Measurements from ENCODE around the gene KCNMB2.
A peak's percentile ranks its signal among the peaks of the same experiment; 100 is the strongest.
"Not testable (repeated sequence)": the region's sequence is repeated elsewhere in the genome, so short reads cannot be mapped to it uniquely, and the experiment has no call there.

The KCNMB2 gene

DNA sequence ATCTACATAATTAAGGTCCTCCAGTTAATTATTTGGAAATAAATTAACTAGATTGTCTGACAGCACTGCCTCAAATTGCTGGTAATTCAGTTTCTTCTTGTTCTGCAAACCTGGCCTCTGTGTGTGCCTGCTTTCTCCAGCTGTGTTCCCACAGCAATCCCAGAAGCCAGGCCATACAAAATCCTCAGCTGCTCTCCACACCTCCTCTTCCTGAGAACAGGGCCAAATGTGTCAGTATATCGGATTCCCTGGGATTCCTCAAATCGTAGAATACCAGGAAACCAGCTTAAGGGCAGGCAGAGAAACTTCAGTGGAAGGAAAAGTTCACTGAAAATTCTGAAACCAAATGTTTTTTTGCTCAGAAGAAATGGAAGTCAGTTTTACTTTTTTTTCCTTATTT lies 273.9 kb downstream of the KCNMB2 start:
- peak; percentile 11 for DNase-seq (ENCODE audit: low spot score)

DNA sequence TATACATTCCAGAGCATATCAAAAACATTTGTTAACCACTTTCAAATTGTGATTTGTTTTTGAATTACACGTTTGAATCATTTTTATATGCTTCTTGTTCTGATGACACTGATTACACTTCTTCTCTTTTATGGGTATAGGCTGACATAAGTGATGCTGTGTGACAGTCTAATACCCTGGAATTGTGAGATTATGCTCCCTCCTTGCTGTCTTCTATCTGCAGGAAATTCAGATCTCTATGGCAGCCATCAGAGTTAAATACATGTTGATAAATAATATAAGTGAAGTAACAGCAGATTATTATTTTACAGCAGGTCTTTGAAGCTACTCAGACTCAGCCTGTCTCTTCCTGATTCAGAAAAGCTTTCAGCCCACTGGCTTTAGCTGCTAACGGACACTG lies 286.5 kb downstream of the KCNMB2 start:
- no peak for DNase-seq (ENCODE audit: low spot score)

DNA sequence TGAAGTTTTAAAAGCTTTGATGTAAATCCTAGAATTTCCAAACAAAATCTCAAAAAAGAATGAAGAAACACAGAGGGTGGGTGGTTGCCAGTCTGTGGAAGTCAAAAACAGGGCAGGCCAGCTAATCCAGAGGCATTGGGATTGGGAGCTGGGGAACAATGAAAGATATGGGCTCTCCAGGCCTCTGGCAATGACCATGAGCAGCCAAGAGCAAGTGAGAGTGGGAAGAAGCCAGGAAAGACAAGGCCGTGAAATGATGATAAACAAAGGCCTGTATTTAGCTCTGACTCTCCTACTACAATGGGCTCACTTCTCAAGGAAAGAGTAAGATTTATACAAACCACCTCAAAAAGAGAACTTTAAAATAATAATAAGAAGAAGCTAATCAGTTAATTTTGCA lies 286.9 kb downstream of the KCNMB2 start:
- DNase-seq (ENCODE audit: low spot score) = no peak

DNA sequence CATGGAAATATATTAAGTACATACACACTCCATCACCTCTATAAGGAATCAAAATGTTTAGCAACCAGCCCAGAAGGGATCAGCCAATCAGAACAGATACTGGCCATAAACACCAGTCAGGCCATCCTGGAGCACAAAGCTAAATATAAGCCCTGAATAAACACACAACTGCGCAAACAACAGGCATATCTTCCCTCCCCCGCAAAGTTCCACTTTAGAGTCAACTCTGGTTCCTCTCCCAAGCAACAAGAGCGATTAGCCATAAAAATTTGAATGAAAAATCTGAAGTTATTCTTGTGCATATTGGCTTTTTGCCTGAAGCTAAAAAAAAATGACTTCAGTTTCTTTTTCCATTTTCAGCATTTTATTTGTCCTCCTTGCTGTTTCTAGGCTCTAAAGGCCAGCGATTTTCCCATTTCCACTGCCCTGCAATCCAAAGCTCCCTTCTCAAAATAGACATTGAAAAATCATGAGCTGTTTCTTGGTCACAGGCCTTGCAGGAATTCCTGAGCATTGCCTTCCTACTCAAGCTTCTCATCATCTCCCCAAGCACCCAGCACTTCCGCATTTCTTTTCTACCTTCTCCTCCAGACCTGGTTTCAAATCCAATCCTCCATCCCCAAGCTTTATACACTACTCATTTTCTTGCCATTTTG lies 287.5 kb downstream of the KCNMB2 start:
- DNase-seq (ENCODE audit: low spot score) = no peak

DNA sequence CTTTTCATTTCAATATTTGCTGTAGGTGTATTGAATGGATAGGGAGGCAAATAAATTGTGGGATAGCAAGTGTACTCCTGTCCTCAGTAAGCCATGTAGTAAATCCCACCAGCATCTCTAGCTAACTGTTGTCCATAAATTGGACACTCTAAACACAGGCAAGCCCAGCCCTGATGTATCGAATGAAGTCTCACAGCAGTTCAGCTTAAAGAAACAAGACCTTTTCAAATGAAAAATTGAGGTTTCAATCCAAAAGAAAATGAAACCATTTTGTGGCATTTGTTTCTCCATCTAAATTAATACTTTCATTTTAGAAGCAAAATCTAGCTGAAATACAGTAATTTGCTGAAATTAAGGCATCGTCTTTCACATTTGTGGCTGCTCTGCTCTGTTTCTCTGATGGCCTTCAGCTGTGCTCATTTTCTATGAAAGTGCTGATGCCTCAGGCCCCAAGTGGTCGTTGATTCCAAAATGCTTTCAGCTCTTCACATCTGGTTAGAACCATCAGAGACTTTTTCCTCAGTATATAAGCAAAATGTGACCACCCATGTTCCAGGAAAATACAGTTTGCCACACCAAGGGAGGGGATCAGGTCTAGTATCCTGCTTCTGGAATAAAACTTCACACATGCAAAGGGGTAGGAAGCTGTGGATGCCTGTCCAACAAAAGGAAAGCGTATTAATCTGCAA lies 290.3 kb downstream of the KCNMB2 start:
- no peak for DNase-seq (ENCODE audit: low spot score)

DNA sequence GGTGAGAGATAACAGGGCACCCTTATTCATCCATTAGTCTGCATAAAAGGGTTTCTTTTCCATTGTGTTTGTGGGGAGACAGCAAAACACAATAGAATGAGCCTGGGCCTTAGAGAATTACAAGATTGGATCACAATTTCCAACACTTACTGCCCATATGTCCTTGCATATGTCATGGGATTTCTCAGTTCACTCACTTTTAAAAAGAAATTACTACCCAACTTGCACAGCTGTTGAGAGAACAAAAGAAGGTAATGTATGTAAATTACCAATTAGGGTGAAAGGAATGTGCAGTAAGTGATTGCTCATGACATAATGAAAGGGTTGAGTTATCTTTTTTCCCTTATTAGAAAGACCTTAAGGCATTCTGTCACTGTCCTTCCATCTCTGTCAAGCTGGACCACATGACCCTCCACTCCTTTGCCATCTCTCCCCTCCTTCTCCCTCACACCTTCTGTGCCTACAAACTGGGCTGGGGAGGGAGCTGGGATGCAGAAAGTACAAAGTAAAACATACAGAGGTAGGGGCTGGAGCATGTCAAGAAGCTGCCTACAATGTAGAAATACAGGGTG lies 291.1 kb downstream of the KCNMB2 start:
- no peak for DNase-seq (ENCODE audit: low spot score)

DNA sequence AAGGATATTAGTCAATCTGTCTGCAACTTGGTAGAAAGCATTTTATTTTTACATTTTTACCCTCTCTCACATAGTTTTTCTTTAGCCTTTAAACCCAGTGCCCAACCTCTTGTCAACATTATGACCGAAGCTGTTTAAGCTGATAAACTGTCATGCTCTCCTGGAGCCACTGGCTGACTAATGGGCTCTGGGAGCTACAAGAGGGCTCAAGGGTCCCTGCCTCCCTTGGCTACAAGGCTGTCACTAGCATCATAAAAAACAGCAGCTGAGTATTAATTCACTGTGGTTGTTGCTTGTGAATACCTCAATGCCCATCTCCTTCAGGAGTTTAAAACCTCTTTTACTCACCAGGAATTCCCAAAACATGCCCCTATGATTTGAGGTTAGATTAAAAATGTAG lies 297.5 kb downstream of the KCNMB2 start:
- DNase-seq (ENCODE audit: low spot score) = no peak

DNA sequence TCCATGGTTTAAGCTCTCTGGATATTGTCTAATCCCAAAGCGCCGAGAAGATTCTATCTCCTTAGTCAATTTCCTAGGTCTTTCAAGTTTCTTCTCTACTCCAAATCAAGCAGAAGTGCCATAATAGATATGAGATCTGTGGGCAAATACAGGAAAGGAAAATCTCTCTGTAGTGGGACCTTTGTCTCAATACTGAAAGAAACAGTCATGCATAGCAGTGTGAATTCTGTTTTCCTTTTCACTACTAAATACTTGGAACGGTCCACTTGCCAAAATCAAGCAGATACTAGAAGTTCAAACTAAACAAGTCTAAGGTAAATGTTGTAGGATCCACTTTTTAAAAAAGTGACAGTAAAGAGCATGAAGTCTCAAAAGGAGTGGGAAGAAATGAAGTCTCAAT lies 298.8 kb downstream of the KCNMB2 start:
- DNase-seq (ENCODE audit: low spot score) = no peak

DNA sequence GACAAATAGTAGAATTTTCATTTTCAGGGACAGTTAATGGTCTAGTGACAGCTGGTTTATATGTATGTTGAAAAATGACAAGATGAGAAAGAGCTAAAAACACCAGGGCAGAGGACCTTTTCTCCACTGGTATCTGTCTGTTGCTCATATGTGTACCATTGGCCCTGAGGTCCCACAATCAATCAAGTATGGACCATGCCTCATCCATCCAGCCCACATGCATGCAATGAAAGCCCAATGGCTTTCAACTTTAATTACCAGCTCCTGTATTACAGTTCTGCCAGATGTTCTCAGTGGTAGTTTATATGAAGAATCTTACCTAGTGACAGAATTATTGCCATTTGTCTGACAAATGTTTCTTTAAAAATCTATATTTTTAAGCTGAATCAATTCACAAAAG lies 301.3 kb downstream of the KCNMB2 start:
- no peak for DNase-seq (ENCODE audit: low spot score)

DNA sequence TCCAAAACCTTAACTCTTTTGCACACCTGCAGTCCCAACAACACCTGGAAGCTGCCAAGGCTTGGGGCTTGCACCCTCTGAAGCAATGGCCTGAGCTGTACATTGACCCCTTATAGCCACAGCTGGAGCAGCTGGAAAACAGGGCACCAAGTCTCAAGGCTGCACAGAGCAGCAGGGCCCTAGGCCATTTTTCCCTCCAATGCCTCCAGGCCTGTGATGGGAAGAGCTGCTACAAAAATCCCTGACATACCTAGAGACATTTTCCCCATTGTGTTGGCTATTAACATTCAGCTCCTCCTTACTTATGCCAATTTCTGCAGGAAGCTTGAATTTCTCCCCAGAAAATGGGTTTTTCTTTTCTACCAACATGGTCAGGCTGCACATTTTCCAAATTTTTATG lies 304.4 kb downstream of the KCNMB2 start:
- no peak for DNase-seq (ENCODE audit: low spot score)

DNA sequence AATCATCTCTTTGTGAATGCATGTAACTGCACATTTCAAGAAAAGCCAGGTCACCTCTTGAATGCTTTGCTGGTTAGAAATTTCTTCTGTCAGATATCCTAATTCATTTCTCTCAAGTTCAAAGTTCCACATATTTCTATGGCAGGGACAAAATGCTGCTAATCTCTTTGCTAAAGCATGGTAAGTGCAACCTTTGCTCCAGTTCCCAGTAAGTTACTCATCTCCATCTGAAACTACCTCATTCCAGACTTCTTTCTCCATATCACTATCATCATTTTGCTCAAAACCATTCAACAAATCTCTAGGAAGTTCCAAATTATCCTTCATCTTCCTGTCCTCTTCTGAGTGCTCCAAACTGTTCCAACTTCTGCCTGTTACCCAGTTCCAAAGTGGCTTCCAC lies 304.8 kb downstream of the KCNMB2 start:
- no peak for DNase-seq (ENCODE audit: low spot score)

DNA sequence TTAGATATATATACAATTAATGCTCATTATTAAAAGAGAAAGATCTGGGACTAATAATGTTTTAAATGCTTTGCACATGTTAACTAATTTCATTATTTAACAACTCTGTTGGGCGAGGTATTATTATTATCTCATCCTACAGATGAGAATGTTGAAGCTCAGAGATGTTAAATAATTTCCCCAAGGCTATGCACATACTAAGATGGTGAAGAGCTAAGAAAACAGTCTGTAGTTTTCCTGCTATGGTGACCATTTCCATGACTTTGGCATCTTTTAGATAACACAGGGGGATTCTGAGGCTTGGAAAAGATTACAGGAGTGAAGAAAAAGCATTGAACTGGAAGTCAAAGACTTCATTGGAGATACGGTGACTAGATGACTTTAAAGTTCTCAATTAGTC lies 308.7 kb downstream of the KCNMB2 start:
- no peak for DNase-seq (ENCODE audit: low spot score)

DNA sequence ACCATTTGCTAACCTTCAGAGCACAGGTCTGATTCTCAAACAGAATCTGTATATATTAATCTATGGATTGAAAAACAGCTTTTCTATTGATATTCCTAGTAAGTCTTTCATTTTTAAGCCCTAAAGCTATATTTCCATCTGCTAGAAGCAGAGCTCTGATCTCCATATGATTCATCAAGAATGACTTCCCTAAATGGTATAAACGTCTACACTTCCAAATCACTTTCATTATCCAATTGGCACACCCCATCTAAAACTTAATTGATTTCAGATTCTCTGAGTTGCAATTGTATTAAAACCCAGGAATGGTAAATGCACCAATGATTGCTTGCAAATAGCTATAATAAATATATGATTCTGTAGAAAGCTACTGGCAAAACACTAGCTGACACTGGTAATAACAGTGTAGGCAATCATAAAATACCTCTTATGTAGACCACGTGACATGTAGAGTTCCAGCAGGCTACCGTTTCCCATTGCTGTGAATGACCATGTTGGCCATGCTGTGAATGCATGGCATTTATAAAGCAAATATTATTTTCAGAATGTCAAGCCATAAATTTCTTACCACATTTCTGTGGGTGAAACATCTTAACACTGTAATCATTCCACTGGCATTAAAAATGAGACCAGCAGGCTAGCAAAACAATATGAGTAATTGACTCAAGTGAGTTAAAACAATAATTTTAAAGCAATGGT lies 309.3 kb downstream of the KCNMB2 start:
- peak; percentile 11 for DNase-seq (ENCODE audit: low spot score)

DNA sequence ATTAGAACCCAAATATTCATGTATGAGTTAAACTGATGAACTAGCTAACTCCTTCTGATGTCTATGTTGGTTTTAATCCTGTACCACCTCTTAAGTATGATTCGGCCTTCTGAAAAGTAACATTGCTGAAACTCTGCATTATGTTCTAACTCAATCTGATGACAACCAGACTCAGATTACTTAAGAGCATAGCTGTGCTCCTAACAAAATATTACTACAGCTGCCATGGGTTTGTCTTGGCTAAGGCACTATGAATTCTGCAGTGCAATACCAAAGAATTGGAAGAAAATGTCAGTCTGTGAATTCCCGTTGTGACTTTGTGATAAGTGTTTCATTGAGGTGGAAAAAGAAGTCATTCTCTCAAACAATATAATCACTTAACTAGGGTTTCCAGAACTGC lies 311.0 kb downstream of the KCNMB2 start:
- DNase-seq (ENCODE audit: low spot score) = no peak

DNA sequence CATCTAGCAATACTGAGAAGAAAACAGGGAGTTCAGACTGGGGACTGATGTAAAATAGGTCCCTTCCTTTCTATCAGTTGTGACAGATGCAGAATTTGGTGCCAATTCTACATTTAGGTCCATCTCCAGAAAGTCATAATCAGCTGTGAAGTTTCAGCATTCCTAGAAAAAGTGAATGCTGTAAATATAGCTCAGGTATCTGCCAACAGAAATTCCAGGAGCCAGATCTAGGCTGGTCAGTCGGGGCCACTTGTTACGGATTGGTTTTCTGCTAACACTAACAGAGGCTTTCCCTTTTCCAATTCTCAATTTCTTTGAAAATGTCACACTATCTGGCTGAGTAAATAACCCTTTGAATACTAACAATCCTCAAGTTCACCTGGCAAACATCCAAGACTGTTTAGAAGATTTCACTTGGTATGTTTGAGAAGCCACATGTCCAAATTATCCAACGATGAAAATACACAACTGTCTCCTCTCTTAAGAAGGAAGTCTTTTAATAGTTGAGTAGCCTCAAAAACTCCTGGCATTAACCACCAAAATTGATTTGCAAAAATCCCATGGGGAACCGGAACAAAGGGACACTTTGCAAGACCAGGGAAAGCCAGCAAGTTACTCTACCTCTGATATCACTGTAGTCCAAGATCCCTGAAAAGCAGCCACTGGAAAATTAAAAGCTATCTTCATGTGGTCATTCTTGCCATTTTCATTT lies 313.1 kb downstream of the KCNMB2 start:
- no peak for DNase-seq (ENCODE audit: low spot score)

DNA sequence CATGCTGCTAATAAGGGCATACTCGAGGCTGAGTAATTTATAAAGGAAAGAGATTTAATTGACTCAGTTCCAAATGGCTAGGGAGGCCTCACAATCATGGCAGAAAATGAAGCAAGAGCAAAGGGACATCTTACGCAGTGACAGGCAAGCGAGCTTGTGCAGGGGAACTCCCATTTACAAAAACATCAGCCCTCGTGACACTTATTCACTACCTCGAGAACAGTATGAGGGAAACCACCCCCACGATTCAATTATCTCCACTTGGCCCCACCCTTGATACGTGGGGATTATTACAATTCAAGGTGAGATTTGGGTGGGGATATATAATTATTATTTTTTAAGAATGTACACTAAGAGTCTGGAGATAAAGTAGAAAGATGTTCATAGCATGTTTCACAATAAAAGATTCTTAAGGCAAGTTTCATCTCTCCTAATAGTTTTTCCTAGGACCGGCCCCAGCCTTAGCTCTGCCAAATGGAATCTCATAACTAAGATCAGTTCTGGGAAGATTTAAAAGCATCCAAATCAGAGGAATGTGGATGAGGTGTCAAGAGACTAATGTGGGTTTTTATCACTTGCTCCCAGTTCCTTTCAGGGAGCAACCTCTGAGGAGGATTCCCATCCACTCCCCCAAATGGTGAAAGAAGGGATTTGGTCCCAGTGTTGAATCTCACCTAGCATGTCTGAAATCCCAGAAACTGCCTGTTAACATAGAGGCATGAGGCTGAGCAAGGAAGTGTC lies 314.4 kb downstream of the KCNMB2 start:
- no peak for DNase-seq (ENCODE audit: low spot score)

DNA sequence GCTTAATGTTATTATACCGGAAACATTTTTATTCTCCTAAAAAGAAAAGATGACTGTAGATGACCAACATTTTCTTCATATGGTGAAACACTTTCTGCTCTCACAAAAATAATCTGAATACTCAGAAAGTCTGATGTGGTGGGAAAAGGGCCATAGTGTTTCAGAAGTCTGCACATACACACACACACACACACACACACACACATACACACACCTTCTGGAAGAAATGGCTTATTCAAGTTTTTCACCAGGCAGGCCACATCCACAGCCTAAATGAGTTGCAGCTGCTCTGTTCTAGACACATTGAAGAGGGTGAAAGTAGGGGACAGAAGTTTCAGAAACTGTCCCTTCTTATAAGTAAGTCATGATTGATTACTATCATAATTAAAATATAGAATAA lies 315.3 kb downstream of the KCNMB2 start:
- no peak for DNase-seq (ENCODE audit: low spot score)

DNA sequence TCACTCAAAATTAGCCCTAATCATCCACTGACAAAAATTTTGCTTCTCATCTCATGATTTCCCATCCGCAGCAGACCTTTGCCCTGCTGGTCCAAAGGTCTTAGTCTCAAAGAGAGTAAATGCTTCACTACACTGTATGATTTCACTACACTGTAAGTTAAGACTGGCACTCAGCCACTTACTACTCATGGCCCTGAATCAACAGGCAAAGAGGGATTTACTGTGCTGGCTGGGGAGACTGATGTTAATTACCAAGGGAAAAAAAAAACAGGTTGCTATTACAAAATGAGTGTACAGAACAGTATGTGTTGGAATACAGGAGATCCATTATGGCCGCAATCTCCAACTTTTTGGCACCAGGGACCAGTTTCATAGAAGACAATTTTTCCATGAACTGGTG lies 320.6 kb downstream of the KCNMB2 start:
- DNase-seq (ENCODE audit: low spot score) = no peak

DNA sequence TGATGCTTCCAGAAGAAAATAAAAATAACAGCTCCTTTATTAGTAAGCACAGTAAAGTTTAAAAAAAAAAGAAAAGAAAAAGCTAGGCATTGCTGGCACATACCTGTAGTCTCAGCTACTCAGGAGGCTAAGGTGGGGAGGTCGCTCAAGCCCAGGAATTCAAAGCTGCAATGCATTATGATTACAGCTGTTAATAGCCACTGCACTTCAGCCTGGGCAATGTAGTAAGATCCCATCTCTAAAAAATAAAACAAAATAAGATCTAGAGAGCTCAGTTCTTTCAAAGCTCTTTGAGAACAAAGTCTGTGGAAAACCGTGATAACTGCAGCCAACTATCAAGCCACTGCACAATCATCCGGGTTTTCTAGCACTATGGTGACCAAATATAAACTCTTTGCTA lies 323.1 kb downstream of the KCNMB2 start:
- no peak for DNase-seq (ENCODE audit: low spot score)

DNA sequence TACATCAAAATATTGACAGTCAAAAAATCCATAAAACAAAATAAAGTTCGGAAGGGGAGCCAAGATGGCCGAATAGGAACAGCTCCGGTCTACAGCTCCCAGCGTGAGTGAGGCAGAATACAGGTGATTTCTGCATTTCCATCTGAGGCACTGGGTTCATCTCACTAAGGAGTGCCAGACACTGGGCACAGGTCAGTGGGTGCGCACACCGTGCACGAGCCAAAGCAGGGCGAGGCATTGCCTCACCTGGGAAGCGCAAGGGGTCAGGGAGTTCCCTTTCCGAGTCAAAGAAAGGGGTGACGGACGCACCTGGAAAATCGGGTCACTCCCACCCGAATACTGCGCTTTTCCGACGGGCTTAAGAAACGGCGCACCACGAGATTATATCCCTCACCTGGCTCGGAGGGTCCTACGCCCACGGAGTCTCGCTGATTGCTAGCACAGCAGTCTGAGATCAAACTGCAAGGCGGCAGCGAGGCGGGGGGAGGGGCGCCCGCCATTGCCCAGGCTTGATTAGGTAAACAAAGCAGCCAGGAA lies 323.7 kb downstream of the KCNMB2 start:
- not testable (repeated sequence) for DNase-seq (ENCODE audit: low spot score)

DNA sequence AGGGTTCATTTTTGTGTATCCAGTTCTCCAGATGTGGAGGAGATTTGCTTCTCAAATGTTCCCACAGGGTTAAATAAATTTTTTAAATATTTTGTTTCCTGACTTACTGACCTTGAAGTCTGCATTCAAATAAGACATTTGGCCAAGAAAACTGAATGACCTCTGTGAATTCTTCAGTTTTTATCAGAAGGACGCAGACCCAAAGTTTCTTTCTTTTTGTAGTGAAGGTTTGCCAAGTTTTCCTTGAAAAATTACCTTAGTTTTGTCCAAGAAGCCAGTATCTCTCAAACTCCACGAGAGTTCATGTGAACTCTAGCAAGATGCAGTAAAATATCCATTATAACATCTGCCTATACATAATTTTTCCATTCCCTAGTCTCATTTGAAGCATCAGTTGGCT lies 332.4 kb downstream of the KCNMB2 start:
- no peak for DNase-seq (ENCODE audit: low spot score)

DNA sequence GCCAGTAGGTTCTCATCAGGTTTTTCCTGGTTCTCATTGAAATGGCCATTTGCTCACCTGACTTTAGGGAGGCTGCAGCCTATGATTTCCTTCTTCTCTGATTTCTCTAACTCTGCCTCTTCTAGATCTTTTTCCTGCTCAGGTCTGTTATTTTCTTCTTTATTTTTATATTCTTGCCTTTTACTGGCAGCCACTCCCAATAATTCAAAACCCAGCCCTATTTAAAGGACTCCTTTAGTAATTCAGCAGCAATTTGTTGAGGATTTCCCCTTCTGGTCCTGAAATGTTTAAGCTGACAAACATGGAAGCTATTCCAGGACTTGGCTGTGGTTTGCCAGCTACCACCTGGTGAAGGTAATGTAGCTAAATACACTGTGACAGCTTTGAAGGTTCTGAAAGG lies 333.8 kb downstream of the KCNMB2 start:
- DNase-seq (ENCODE audit: low spot score) = no peak
